DMS114 treated with DMSO at 0.1 percent for 48 hours (cell line): ENCODE results near the gene TNS2.
"Not testable (repeated sequence)": the region's sequence is repeated elsewhere in the genome, so short reads cannot be mapped to it uniquely, and the experiment has no call there.

Experiments used
- DNase-seq: peaks from one replicate; lab custom pipeline; 2025; ENCODE audit not compliant: unreplicated experiment; lab: John Stamatoyannopoulos, UW

The TNS2 gene

DNA sequence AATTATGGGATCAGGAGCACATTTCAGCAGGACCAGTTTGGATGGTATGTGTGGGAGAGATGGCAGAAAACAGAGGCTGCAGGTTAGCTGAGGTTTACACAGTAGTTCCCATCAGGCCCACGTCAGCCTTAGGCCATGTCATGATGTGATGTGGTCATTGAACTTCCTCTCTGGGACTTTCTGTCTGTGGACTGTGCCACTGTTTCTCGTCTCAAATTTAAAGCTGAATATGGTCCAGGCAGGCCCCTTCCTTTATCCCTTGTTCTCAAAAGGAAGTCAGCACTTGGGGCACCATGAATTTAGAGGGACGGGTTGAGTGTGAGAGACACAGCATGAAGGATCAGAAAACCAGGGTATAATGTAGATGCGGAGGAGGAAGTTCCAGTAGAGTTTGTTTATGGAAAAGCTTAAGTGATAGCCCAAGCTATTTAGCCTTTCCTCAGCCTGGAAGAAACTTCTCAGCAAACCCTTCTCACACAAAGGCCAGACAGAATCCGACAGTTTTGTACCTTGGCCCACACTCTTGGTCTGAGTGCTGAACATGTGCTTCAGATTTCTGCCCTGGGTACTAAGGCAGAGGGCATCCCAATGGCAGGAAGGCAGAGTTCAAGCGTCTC is 44.0 kb downstream of the TNS2 start:
- no peak for DNase-seq

DNA sequence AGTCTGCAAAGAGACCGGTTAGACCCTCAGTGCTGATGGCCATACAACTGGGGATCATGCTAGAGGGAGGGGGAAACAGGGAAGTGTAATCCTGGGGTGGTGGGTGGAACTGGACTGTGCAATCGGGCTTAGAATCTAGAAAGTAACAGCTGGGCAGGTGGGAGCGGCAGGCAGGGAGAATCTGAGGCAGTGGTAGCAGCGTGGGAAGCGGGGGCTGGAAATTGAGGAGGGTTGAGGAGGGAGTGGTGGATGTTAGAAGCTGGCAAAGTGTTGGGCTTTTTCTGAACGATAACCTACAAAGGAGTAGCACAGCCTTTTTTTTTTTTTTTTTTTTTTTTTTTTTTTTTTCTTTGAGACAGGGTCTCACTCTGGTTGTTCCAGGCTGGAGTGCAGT is 44.5 kb downstream of the TNS2 start:
- no peak for DNase-seq

DNA sequence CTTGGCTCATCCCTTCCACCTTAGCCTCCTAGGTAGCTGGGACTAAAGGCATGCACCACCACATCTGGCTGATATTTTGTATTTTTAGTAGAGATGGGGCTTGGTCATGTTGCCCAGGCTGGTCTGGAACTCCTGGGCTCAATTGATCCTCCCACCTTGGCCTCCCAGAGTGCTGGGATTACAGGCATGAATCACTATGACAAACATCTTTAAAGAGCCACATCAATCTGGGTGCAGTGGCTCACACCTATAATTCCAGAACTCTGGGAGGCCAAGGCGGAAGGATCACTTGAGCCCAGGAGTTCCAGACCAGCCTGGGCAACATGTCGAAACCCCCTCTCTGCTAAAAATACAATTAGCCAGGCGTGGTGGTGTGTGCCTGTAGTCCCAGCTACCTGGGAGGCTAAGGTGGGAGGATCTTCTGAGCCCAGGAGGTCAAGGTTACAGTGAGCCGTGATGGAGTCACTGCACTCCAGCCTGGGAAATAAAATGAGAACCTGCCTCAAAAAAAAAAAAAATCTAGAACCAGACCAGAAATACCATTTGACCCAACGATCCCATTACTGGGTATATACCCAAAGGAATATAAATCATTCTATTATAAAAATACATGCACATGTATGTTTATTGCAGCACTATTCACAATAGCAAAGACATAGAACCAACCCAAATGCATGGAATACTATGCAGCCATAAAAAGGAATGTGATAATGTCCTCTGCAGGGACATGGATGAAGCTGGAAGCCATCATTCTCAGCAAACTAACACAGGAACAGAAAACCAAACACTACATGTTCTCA is 45.1 kb downstream of the TNS2 start:
- DNase-seq: not testable (repeated sequence)

DNA sequence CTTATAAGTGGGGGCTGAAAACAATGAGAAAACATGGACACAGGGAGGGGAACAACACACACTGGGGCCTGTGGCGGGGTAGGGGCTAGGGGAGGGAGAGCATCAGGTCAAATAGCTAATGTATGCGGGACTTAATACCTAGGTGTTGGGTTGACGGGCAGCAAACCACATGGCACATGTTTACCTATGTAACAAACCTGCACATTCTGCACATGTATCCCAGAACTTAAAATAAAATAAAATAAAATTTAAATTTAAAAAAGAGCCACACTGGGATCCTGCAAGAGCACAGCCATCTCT is 45.7 kb downstream of the TNS2 start:
- DNase-seq: not testable (repeated sequence)

DNA sequence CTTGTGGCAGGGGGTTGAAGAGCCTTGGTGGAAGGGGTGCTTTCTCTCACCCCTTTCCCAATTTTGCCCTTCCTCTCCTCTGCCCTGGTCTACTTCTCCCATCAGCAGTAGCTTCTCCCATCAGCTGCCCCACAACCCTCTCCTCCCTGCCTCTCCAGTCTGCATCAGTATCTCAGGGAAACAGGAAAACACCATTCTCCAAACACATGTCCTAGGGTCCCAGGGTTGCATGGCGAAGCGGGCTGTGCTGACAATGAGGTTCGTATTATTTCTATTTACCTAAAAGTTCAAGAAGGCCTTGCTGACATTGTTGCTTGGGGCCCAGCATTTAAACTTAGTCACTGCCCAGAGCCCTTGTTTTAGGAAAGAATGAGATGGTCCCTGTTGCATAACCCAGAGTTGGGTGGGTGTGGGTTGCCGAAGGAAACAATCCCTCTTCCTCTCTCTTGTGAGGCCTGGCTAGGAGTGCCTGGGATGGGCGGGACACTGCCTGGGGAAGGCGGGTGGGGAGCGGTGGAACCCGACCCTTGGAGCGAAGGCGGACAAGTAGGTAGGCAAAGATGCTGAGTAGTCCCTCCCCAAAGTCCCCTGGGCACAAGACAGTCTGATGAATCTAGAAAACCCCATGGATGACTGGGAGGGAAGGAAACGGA is 46.4 kb downstream of the TNS2 start:
- no peak for DNase-seq

DNA sequence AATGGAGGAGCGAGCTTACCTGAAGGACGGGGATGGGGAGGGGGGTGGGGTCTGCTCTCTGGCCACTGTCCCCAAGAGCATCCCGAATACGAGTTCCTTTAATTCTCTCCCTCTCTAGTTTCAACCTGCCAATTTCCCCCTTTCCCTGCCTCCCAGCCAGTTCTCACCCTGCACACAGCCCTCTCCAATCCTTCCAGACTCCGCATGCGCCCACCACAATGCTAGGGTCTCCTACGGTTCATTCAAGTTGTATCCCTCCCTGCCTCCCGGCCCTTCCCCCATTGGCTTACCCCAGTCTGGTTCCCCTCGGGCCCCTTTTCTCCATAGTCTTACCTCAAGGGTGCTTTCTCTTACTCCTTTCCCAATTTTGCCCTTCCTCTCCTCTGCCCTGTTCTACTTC is 46.9 kb downstream of the TNS2 start:
- DNase-seq: no peak

DNA sequence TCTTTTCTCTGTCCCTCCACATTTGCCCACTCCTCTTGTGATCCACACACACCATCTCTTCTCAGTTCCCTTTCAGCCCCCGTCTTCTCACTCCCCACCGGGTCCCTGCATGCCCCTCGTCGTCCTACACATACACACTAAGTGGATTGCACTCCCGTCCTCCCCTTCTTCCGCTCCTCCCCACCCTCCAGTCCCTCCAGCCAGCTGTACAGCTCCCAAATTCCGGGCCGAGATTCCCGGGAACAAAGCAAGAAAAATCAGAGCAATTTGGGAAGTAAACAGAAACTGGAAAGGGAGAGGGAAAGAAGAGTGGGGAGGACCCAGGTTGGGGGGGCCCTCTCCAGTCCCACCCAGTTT is 47.3 kb downstream of the TNS2 start:
- DNase-seq: no peak

DNA sequence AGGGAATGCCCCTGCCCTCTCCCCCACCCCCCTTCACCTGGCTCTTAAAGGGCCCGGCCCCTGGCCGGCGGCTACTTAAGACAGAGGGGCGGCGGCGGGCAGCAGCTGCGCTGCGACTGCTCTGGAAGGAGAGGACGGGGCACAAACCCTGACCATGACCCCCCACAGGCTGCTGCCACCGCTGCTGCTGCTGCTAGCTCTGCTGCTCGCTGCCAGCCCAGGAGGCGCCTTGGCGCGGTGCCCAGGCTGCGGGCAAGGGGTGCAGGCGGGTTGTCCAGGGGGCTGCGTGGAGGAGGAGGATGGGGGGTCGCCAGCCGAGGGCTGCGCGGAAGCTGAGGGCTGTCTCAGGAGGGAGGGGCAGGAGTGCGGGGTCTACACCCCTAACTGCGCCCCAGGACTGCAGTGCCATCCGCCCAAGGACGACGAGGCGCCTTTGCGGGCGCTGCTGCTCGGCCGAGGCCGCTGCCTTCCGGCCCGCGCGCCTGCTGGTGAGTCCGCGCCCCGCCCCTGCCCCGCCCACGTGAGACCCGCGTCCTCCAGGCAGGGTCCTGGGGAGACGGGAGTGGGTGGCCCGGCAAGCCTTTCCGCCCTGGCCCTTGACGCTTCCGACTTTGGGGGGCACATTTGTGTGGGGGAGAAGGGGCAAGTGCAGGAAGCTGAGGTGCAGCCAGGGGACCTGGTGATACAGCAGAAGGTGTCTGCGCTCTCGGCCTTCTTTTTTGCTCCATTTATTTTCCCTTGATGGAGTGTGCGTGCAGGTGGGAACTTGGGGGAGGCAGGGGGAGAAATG is 47.9 kb downstream of the TNS2 start, which contains the start of gene IGFBP6:
Gene IGFBP6 (plus strand): TSS at position 104 of the 790 bp plus-strand sequence. CDS start 51 bp downstream, at position 155.
- no peak for DNase-seq

DNA sequence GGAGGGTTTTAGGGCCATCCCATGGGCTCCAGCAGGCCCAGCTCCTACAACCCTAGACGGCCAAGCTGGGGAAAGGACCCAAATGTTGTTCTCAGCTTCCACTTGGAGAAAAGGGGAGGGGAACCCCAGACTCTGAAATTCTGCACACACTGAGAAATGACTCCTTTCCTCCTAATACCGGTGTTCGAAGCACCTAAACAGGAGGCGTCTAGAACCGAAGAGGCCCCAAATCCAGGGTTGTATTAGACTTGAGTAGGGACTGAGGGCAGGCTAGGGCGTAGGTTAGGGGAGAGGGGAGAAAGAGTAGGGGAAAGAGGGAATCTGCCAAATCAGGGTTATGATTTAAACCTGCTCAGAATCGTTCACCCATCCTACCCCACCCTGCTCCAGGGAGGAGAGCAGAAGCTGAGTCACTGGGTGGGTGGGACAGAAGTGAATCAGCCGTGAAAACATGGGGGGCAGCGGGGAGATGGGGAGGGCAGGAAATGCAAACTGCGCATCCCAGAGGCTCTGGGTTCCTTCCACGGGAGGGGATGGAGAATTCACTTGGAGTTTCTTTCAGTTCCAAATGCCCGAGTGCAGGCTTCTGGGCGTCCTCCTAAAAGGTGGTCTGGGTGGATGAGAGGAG is 48.6 kb downstream of the TNS2 start:
- no peak for DNase-seq

DNA sequence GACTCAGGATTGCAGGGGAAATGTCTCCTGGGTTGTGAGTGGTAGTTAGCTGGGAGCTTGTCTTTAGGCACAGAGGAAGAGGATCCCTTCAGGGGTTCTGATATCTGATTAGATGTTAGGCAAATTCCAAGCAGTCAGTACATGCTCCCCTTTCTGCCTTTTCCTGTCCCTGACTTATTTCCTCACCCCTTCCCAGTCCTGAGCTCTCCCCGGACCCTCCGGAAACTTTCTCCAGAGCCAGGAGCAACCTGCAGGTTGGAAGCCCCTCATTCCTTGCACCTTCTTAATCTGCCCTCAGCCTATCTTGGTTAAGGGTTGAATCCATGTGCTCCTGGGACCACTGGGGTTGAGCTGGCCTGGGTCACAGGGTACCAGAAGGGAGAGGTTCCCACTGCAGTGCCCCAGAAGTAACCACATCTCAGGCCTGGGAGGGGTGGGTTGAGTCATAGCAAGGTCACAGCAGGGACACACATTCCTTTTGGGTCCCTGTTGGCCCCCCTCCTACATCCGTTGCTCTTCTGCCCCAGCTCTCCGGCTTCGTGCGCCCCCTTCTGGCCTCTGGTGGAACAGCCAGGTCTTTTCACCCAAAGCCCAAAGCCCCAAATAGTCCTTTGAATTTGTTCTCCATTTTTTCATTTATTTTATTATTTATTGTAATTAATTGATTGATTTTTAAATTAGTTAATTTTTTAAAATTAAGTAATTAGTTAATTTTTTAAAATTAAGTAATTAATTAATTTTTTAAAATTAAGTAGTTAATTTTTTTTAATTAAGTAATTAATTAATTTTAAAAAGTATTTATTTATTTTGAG is 49.4 kb downstream of the TNS2 start:
- peak; percentile 51 for DNase-seq

DNA sequence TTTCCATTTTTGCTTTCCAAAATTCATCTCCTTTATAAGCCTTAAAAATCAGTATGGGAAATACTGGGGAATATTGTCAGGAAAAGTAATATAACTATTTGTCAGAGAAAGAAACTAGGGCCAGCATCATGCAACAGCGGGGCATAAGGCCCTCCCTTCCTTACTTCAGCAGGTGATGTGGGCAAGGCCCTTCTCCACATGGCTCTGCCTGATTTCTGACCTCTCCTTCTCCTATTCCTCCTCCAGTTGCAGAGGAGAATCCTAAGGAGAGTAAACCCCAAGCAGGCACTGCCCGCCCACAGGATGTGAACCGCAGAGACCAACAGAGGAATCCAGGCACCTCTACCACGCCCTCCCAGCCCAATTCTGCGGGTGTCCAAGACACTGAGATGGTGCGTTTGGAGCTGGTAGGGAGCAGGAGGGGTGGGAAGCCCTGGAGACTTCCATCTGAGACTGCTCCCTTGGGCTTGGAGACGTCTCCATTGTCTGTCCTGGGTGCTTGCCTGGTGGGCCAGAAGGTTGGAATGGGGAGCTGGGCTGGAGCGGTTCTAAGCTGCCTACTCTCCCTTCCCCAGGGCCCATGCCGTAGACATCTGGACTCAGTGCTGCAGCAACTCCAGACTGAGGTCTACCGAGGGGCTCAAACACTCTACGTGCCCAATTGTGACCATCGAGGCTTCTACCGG is 50.7 kb downstream of the TNS2 start:
- DNase-seq: no peak

DNA sequence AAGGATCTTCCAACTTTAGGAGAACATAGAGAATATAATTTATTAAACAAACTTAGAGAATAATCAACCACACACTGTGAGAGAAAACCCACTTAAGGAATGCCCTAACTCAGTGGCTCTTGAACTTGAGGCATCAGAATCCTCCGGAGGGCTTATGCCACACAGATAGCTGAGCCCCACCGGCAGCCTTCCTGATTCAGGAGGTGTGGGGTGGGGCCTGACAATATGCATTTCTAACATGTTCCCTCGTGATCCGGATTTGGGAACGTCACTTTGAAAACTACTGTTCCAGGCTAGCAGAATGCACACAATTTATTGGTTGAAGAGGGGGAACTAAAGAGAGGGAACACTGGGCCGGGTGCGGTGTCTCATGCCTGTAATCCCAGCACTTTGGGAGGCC is 51.4 kb downstream of the TNS2 start:
- DNase-seq: no peak

DNA sequence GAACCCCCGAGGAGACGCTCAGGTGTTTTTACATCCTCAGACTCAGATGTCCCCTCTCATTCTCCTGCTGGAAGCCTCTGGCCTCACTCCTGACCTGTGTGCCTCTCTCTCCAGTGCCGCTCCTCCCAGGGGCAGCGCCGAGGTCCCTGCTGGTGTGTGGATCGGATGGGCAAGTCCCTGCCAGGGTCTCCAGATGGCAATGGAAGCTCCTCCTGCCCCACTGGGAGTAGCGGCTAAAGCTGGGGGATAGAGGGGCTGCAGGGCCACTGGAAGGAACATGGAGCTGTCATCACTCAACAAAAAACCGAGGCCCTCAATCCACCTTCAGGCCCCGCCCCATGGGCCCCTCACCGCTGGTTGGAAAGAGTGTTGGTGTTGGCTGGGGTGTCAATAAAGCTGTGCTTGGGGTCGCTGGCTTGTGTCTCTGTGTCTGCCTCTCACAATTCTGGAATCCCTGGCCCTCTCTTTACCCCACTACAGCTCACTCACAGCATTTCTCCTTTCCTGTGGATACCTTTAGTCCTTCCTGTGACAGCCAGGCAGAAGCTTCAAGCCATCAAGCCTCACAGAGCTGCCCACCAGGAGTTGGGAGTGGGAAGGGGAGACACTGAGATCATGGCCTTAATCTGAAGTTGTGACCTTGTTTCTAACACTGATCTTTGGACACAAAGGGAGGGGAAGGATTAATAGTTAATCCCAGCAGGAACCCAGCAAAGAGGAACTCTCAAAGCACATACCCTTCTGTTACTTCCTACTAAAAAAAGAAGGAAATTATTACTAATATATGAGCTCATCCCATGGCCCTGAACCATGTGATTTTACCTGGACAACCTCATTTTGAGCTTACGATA is 52.3 kb downstream of the TNS2 start:
- DNase-seq: no peak

DNA sequence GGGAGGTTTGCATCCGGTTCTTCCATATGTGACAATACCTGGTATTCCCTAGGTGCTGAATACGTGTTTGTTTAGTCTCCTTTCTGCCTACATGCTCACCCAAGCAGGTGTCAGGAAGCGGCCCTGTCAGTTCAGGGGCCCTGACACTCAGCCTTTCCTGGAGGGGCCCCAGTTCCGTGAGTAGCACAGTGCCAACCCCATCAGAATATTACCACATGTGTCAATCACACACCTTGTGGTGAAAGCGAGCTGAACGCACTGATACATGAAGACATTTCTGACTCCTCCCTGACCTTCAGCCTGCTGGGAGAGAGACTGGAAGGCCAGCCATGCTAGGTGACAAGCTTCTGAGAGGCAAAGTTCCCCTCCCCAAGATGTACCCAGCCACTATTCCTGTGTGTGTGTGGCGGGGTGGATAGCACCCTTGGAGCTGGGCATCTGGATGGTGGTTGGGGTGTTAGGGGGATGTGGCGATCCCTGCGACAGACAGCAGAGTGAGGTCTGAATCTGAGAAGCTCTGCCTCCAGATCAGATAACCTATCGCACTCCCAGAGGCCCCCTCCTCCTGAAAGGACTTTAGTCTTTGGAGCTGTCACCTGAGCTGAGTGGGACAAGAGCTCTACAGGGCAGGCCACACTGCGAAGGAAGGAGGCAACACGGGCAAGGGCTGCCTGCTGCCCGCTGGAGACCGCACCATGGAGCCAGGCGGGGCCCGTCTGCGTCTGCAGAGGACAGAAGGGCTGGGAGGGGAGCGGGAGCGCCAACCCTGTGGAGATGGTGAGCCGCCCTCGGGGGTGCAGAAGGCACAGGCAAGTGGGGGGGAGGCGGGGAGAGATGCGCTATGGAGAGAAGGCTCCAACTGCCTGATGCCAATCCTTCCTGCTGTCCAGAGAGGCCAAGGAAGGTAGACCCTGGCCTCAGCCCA is 53.3 kb downstream of the TNS2 start, which contains the start of gene SOAT2:
Gene SOAT2 (plus strand): TSS at position 604 of the 925 bp plus-strand sequence. CDS start 92 bp downstream, at position 696.
- DNase-seq: no peak

DNA sequence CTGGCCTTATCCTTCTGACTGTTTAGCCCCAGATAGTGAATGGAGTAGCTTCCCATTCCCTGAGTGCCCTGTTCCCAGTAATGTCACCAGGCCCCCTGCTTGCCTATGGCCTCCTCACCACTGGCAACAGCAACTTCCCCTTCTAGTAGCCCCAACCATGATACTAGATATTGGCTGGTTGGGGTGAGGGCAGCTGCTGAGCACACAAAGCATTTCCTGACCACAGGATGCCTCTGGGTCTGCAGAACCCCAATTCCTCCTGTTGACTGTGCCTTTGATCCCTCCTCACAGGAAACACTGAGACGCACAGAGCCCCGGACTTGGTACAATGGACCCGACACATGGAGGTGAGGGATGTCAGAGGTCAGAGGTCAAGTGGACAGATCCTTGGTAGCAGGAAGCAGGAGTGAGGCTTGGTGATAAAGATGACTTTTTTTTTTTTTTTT is 54.0 kb downstream of the TNS2 start:
- DNase-seq: no peak

DNA sequence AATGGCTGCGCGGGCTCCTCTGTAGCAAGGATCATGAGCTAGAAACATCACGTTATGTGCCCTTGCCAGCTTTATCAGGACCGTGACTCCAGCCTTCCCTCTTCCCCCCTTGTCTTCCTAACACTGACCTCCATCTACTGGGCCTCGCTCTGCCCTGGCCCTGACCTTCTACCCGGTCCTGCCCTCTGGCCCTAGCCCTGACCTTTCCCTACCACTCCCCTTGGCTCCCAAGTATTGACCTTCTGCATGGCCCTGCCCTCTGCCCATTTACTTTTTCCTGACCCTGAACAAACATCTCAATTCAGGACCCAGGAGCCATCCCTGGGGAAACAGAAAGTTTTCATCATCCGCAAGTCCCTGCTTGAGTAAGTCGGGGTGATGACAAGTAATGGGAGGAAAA is 55.4 kb downstream of the TNS2 start:
- no peak for DNase-seq

DNA sequence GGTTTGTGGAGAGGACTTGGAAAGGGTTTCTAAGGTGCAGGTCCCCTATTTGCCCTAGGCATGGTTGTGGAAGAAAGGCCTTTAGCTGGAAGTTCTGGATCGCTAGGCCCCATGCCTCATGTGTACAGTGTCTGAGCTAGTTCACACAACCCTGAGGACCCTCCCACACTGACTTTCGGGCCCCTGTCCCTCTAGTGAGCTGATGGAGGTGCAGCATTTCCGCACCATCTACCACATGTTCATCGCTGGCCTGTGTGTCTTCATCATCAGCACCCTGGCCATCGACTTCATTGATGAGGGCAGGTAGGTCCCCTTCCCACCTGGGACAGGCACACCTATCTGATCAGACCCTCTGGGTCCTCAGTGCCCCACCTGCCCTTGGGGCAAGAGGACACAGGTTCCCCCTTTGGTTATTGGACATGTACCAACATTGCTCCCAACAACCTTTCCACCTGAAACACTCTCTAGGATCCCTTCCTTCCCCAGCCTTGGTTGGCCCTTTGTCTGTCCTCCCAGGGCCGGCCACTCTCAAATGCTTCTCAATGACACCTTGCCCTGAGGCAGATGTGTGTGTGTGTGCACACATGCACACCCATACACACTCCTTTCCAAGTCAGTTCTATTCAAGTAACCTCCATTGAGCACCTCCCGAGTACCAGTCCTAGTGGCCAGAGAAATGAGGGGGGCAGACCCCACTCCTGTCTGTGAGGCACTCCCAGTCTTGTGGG is 56.0 kb downstream of the TNS2 start:
- DNase-seq: no peak
